Erythroblast (primary cell): ENCODE measurements around the gene LKAAEAR1.

Experiments used
- GATA1 ChIP-seq: IDR thresholded peaks from 2 replicates; pipeline ENCODE4 v1.6.1; 2011; ENCODE audit warnings: low read depth, mild to moderate bottlenecking, control low read depth, low read length, moderate library complexity
- POLR2A ChIP-seq: IDR thresholded peaks from 2 replicates; pipeline ENCODE4 v1.6.1; 2011; ENCODE audit warnings: mild to moderate bottlenecking, low read length

GRCh38 chr20:64105846-64106434 lies 21.7 kb upstream of the LKAAEAR1 start:
- no peak for TF ChIP-seq POLR2A
- no peak for TF ChIP-seq GATA1
